SK-N-SH treated with all-trans-retinoic acid at 6 μM for 48 hours (cell line): ENCODE results near the gene CADM2.

ENCODE experiments used
- CSDC2 ChIP-seq: fragments of 250-450 bp; sonication (Bioruptor Pico); IDR thresholded peaks from 2 replicates; pipeline ENCODE4 v1.5.0; 2020; ENCODE audit warnings: mild to moderate bottlenecking, moderate library complexity
- GLIS3 ChIP-seq: fragments of 250-450 bp; sonication (Bioruptor Pico); IDR thresholded peaks from 2 replicates; pipeline ENCODE4 v1.5.0; 2020; ENCODE audit warnings: mild to moderate bottlenecking, moderate library complexity
- POU6F1 ChIP-seq: fragments of 250-450 bp; sonication (Bioruptor Pico); IDR thresholded peaks from 2 replicates; pipeline ENCODE4 v1.8.0; 2021; ENCODE audit warnings: low read depth, mild to moderate bottlenecking, moderate library complexity, borderline replicate concordance
- PPARA ChIP-seq: fragments of 250-450 bp; sonication (Bioruptor Pico); IDR thresholded peaks from 2 replicates; pipeline ENCODE4 v1.5.0; 2020; ENCODE audit warnings: mild to moderate bottlenecking, borderline replicate concordance
- RARB ChIP-seq: fragments of 250-450 bp; sonication (Bioruptor Pico); IDR thresholded peaks from 2 replicates; pipeline ENCODE4 v1.8.0; 2021; ENCODE audit warnings: mild to moderate bottlenecking, moderate library complexity
- TCF4 ChIP-seq: fragments of 250-450 bp; sonication (Bioruptor Pico); IDR thresholded peaks from 2 replicates; pipeline ENCODE4 v1.8.0; 2021; ENCODE audit warnings: mild to moderate bottlenecking, moderate library complexity, borderline replicate concordance
- TSHZ2 ChIP-seq: fragments of 250-450 bp; sonication (Bioruptor Pico); IDR thresholded peaks from 2 replicates; pipeline ENCODE4 v1.5.0; 2020; ENCODE audit warnings: mild to moderate bottlenecking, moderate library complexity
- ZFP3 ChIP-seq: fragments of 250-450 bp; sonication (Bioruptor Pico); IDR thresholded peaks from 2 replicates; pipeline ENCODE4 v1.5.0; 2020; ENCODE audit warnings: mild to moderate bottlenecking, moderate library complexity
- ZFP30 ChIP-seq: fragments of 450-650 bp; formaldehyde crosslinking; IDR thresholded peaks from 2 replicates; pipeline ENCODE4 v1.5.0; 2022; ENCODE audit warnings: mild to moderate bottlenecking, moderate library complexity
- TF ChIP-seq, protein P1 (sequence below): fragments of 250-450 bp; sonication (Bioruptor Pico); IDR thresholded peaks from 2 replicates; pipeline ENCODE4 v1.8.0; 2020; ENCODE audit warnings: mild to moderate bottlenecking, moderate library complexity, borderline replicate concordance

- TF ChIP-seq GLIS3 (no peak), CSDC2 (CRISPR knock-in tag) (no peak), POU6F1 (CRISPR knock-in tag) (no peak), TCF4 (CRISPR knock-in tag) (no peak), RARB (CRISPR knock-in tag) (no peak), ZFP3 (CRISPR knock-in tag) (no peak), PPARA (no peak), ZFP30 (CRISPR knock-in tag) (no peak), TSHZ2 (CRISPR knock-in tag) (no peak)
- TF ChIP-seq, protein P1, sequence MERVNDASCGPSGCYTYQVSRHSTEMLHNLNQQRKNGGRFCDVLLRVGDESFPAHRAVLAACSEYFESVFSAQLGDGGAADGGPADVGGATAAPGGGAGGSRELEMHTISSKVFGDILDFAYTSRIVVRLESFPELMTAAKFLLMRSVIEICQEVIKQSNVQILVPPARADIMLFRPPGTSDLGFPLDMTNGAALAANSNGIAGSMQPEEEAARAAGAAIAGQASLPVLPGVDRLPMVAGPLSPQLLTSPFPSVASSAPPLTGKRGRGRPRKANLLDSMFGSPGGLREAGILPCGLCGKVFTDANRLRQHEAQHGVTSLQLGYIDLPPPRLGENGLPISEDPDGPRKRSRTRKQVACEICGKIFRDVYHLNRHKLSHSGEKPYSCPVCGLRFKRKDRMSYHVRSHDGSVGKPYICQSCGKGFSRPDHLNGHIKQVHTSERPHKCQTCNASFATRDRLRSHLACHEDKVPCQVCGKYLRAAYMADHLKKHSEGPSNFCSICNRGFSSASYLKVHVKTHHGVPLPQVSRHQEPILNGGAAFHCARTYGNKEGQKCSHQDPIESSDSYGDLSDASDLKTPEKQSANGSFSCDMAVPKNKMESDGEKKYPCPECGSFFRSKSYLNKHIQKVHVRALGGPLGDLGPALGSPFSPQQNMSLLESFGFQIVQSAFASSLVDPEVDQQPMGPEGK (CRISPR knock-in tag), result no peak
Measured at GRCh38 chr3:85594676-85595075, 635.9 kb downstream of the CADM2 start.
